CD4-positive, alpha-beta T cell treated with Interleukin-10 for 1 hour (primary cell): ENCODE measurements around the gene ACE.

Experiments
- DNase-seq: peaks from one replicate; pipeline ENCODE4 v3.0.0-alpha.2; 2020

The ACE gene

DNA sequence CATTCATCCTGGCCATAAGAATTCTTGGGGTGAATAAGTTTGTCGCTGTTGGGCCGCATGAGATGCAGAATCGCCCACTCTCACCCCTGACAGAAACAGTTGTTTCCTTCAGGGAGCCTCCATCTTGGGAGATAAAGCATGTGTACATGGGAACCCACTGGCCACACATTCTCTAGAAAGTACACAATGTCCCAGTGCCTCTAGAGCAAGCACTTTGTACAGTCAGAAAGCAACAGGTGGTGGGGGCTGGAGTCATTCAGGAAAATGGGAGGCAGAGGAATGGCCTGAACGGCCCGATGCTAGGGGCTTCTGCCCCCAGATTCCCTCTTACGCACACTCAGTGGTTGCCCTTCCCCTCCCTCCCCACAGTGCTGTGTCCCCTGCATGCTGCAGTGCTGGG lies 16.1 kb downstream of the ACE start:
- no peak for DNase-seq

DNA sequence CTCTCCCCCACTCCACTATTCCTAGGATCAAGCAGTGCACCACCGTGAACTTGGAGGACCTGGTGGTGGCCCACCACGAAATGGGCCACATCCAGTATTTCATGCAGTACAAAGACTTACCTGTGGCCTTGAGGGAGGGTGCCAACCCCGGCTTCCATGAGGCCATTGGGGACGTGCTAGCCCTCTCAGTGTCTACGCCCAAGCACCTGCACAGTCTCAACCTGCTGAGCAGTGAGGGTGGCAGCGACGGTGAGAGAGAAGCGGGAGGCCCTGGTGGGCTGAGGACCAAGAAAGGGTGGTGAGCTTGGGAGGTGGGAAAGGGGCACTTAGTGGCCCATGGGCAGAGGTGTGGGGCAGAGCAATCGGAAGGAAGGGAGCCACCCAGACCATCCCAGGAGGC lies 16.6 kb downstream of the ACE start:
- no peak for DNase-seq

DNA sequence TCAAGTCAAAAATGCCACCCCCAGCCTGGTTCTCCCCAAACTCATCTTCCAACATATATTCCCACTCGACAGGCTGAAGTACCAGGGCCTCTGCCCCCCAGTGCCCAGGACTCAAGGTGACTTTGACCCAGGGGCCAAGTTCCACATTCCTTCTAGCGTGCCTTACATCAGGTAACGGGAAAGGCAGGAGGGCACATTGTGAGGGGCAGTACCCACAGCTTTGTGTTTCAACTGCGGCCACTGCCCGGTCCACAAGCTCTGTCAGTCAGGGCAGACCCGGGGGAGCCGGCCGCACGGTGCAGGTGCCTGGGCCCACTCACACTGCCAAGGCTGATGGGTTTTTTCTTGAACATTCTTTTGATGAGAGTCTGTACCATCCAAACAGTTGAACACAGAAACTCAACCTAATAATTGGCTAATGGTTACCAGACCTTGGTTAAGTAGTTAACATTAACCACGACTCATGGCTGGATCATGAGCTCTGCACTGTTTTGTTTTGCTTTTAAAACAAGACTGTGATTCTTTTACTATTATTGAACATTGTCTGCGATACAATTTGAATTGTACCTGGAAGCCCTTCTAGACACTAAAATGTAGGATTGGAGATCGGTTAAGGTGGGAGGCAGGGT lies 17.6 kb downstream of the ACE start:
- DNase-seq, result no peak

DNA sequence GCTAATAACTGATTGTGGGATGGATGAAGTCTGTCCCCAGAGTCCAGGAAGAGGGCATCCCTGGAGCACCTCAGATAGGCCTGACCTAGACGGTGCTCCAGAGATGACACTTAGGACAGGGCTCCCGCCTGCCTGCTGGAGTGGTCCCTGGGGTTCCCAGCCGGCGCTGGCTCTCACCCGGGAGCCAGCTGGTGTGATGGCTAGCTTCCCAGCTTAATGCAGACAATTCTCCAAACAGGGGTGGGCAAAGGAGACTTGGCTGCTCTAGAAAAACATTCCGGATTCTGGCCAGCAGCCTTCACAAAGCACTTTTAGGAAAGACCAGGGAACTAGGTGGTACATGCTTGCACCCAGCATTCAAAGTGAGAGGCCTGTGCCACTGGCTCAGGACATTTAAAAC lies 18.6 kb downstream of the ACE start:
- no peak for DNase-seq

DNA sequence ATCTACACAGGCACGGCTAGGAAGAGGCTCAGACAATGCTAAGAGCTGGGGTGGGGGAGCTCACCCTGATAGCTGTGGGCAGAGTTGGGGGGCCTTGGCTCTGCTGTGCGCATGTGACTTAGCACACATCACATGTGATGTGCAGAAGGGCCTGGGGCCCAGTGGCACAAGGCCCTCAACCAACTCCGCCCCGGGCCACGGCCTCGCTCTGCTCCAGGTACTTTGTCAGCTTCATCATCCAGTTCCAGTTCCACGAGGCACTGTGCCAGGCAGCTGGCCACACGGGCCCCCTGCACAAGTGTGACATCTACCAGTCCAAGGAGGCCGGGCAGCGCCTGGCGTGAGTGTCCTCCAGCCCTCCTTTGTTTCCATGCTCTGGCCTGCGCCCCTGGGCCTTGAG lies 19.3 kb downstream of the ACE start:
- DNase-seq, result no peak

DNA sequence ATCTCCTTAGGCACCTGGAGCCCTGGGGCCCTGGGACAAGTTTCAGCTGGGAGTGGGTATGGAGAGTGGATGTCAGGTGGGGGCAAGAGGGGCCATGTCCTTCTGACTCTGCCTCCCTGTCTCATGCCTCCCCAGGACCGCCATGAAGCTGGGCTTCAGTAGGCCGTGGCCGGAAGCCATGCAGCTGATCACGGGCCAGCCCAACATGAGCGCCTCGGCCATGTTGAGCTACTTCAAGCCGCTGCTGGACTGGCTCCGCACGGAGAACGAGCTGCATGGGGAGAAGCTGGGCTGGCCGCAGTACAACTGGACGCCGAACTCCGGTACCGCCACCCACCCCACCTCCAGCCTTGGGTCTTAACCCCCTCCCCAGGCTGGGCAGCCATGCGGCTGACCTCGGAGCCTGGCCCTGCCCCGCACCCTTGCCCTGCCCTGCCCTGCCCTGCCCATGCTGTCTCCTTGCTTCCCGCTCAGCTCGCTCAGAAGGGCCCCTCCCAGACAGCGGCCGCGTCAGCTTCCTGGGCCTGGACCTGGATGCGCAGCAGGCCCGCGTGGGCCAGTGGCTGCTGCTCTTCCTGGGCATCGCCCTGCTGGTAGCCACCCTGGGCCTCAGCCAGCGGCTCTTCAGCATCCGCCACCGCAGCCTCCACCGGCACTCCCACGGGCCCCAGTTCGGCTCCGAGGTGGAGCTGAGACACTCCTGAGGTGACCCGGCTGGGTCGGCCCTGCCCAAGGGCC lies 20.0 kb downstream of the ACE start:
- DNase-seq, result no peak

DNA sequence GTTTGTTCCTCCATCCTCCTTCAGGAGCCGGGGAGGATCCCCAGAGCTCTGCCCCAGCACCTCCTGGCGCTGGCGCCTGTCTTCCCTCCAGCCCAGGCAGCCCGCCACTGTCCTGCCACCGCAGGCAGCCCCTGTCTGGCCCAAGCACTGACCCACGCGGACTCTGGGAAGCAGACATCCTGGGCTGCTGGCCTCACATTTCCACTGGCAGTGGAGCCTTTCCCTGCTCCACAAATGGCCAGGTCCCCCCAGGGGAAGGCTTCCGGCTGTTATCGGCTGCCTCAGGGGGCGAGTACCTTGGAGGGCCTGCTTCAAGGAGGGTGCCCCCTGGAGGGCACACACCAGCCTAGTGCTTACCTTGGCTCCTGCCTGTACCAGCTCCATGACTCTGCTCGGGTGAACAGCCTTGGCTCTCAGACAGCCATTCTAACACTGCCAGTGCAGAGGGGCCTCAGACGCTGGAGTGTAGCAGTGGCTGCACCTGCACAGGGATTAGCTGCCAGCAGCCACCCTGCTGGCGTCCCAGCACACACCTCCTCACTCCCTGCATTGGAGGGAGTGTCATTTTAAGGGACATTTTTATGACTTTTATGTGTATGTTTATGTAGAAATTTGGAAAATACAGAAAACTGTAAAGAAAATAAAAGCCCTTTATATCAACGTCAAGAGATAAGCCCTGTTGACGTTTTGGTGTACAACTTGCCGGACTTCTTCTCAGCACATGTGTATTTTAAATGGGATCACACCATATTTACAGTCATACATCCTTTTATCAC lies 21.0 kb downstream of the ACE start:
- no peak for DNase-seq

DNA sequence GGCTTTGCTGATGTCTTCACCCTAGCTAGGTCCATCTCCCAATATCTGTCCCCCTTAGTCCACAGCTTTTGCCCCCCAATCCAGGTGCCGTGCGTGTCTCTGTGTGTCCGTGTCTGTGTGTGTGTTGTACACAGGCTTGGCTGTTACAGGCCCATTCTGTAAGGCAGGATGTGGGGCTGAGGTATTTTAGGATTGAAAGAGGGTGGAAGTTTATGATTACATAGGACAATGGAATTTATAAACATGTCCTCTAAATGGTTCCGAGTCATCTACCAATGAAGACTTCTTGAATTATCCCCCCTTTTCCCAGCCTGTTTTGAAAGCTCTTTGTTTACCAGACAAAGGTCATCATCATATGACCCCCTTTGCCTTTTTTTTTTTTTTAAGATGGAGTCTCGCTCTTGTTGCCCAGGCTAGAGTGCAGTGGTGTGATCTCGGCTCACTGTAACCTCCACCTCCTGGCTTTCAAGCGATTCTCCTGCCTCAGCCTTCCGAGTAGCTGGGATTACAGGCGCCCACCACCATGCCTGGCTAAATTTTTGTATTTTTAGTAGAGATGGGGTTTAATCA lies 21.9 kb downstream of the ACE start:
- DNase-seq, result no peak

DNA sequence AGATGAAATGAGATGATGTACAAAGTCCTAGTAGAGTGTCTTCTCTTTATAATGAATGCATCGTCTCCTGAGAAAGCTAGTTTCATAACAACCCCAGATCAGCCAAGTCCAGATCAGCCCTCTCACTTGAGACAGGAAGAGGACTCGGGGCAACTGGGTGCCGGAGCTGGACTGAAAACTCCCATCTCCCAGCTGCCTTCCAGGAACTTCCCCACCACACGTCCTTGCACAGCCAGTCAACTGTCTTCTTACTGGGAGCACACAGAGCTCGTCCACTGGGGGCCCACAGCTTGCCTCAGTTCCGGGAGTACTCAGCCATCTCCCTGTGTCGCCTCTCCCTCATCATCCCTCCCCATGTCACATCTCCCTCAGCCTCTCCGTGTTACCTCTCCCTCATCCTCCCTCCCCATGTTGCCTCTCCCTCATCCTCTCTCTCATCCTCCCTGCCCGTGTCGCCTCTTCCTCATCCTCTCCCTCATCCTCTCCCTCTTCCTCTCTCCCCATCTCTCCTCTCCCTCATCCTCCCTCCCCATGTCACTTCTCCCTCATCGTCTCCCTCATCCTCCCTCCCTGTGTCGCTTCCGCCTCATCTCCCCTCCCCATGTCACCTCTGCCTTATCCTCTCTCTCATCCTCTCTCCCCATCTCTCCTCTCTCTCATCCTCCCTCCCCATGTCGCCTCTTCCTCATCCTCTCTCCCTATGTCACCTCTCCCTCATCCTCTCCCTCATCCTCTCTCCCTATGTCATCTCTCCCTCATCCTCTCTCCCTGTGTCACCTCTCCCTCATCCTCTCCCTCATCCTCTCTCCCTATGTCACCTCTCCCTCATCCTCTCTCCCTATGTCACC lies 23.9 kb downstream of the ACE start:
- no peak for DNase-seq

DNA sequence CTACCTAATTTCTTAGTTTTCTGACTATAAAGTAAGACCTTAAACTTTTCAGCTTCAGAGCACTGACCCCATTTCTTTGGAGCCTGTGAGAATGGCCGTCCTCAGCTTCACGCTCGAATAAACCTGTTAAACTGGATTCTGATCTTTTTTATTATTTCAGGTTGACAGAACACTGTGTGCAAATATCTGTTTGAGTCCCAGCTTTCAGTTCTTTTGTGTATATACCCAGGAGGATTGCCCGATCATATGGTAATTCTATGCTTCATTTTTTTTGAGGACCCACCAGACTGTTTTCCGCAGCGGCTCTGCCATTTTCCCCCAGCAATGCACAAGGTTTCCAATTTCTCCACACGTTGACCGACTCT lies 26.5 kb downstream of the ACE start:
- no peak for DNase-seq

DNA sequence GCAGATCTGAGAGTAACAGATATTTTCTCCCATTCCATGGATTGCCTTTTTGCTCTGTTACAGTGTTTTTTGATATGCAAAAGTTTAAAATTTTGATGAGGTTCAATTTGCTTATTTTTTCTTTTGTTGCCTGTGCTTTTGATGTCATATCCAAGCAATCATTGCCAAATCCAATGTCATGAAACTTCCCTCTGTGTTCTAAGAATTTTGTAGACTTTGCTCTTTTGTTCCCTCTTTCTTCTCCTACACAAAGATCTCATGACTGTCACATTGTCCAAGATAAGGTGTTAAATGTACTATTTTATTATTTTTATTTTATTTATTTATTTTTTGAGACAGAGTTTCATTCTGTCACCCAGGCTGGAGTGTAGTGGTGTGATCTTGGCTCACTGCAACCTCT lies 27.4 kb downstream of the ACE start:
- DNase-seq, result no peak

DNA sequence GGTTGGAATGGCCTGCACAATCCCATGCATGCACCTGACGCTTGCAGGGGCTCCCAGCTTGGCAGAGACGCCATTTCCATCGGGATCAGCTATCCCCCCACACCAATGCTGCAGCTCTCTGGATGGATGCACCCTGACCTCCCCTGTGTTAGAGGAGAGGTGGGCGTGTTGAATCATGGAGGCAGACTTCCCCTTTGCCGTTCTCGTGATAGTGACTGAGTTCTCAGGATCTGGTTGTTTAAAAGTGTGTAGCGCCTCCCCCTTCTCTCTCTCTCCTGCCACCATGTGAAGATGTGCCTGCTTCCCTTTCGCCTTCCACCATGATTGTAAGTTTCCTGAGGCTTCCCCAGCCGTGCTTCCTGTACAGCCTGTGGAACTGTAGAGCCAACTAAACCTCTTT lies 28.5 kb downstream of the ACE start:
- no peak for DNase-seq

DNA sequence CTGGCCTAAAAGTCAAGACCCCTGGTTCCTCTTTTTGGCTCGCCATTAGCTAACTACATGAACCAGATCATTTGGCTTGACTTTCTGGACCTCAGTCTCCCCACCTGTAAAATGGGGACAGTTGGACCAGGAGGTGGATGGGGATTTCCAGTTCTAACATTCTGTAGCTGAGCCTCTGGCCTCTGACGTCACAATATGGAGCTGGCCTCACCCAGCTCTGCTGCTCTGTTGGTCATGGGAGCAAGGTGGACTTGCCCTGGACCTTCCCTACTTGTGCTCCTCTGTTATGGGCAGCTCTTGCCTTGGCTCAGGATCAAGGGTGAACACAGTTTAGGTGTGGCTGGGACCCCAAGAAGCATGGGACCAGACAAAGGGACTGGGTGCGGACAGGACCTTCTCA lies 29.8 kb downstream of the ACE start:
- DNase-seq, result no peak

DNA sequence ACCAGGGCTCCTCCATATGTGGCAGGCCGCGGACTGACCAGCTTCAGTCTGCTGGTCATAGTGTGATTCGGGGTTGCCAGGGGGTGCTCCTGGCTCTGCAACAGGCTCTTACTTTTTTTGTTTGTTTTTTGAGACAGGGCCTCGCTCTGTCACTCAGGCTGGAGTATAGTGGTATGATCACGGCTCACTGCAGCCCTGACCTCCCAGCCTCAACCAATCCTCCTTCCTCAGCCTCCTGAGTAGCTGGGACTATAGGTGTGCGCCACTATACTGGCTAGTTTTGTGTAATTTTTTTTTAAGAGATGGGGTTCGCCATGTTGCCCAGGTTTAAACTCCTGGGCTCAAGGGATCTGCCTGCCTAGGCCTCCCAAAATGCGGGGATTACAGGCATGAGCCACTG lies 34.5 kb downstream of the ACE start:
- DNase-seq, result no peak

DNA sequence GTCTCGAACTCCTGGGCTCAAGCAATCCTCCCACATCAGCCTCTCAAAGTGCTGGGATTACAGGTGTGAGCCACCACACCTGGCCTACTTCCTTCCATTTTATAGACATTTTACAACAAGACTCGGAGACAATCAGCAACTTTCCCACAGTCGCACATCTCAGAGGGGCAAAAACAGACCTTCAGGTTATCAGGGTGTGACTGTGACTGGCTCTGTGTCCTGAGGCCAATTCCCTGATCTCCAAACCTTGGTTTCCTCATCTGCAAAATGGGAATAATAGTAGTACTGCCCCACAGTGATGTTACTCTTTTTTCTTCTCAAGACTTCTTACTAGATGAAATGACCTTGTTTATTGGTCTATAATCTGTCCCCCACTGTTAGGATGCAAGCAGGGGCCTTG lies 35.5 kb downstream of the ACE start:
- no peak for DNase-seq

DNA sequence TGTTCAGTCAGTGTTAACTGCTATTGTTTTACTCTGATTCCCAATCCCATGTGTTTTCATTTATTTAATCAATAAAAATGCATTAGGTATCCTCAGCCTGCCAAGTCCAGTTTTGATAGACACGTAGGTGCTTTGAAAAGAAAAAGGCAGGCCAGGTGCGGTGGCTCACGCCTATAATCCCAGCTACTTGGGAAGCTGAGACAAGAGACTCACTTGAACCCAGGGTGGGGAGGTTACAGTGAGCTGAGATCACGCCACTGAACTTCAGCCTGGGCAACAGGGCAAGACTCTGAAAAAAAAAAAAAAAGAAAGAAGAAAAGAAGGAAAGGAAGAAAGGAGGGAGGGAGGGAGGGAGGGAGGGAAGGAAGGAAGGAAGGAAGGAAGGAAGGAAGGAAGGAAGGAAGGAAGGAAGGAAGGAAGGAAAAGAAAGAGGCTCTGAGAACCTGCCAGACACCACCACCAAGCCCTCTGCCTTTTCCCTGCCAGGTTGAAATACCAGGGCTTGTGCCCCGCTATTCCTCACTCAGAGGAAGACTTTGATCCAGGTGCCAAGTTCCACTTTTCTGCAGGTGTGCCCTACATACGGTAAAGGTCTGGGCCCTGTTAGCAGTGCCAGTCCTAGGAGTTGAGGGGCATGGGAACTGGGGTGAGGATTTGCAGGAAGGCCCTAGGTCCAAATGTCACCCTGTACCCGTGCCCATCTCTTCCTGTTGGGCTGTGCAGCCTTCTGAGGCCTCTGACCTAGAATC lies 36.2 kb downstream of the ACE start:
- no peak for DNase-seq

DNA sequence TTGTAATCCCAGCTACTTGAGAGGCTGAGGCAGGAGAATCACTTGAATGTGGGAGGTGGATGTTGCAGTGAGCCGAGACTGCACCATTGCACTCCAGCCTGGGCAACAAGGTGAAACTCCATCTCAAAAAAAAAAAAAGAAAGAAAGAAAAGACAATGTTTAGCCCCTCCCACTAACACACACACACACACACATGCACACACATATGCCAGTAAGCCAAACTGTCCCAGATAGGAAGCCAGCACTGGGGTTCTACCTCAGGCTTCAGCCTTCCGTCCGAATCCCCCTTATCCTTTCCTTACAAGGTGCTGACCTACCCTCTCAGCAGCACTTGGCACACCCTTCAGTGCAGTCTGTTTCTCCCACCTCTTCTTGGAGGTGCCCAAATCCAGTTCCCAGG lies 37.6 kb downstream of the ACE start:
- DNase-seq, result no peak

DNA sequence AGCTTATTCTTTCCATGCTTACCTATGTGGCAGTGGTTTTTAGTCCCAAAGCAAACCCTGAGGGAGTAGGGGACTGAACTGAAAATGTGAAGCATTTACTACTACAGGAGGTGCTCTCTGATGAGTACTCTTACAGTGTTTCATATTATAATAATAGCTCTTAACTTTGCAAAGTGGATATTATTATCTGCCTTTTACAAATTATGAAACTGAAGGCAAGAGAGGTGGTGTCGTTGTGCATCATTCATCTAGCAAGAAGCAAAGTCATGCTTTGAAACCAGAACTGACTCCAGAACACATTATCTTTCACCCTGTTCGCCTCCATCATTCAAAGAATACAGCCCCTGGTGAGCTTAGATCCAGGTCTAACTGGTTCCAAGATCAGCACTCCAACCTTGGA lies 38.1 kb downstream of the ACE start:
- DNase-seq, result no peak

DNA sequence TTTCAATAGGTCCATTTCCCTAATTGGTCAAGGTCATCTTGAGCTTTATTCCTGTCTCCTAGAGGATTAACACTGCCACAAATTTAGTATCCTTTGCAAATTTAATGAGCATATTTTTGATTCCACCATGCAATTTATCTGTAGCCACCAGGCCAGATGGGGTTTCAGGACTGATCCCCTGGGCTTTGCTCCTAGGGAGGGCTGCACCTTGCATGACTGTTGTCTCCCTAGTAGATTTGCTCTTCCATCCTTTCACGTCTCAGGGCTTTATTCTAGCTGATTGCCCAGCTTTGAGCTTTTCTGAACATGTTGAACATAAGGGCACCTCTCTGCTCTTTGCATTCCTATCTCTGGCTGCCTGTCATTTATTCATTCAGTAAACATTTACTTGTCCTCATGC lies 38.6 kb downstream of the ACE start:
- no peak for DNase-seq

DNA sequence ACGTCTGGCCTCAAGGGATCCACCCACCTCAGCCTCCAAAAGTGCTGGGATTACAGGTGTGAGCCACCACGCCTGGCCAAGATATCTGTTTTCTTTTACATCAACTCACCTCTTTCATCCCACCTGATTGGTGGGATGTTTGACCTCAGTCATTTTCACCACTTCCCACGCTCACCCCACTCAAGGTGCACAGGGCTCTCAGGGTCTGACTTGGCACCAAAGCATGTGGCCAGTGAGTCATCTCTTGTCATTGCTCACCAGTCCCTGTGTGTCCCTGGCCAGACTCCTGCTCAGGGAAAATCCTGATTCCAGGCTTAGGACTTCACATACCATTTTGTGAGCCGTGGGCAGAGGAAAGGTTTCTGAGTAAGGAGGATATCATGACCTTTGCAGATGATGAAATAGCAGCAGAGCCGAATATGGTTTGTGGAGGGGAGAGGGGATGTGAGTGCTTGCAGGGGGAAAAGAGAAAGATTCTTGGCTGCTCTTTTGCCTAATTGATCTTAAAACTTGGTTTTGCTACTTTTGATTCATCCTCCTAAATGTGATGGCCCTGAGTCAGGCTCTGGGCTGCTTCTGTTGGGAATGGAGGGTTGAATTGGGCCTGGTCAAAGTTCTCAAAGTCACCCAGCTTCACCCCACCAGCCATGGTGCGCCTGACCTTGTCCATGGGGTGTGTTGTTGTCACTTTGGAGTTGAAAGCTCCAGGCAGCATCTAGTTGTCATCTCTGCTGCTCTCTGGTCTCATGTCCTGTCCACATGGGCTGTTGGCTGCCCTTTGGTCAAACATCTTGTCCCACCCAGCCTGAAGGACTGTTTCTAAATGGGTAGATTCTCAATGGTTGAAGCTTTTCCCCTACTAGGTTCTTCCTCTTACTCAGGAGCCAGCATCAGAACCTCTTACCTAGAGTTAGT lies 40.3 kb downstream of the ACE start:
- no peak for DNase-seq
